Kidney epithelial cell (primary cell): Measurements from ENCODE around the gene FAM177B. TPM values are rescaled to one million over a fixed set of nuclear protein-coding genes. Genes with fewer than 3 reads are reported as not detected.
"Not testable (repeated sequence)": the region's sequence is repeated elsewhere in the genome, so short reads cannot be mapped to it uniquely, and the experiment has no call there.

ENCODE experiments used
- DNase-seq: peaks from one replicate; pipeline ENCODE4 v3.0.0-alpha.2; 2010; ENCODE audit warnings: low read depth
- H3K27me3 ChIP-seq: 2 replicates; pipeline ENCODE4 v1.6.0; 2011; ENCODE audit warnings: low read length; ENCODE audit not compliant: control insufficient read depth, insufficient read depth
- H3K36me3 ChIP-seq: 2 replicates; pipeline ENCODE4 v1.5.1; 2011; ENCODE audit warnings: low read length; ENCODE audit not compliant: control insufficient read depth, insufficient read depth
- H3K4me3 ChIP-seq: 2 replicates; pipeline ENCODE4 v1.5.1; 2011; ENCODE audit warnings: low read depth, mild to moderate bottlenecking, control low read depth, low read length
- CTCF ChIP-seq: IDR thresholded peaks from 2 replicates; pipeline ENCODE4 v1.5.1; 2011; ENCODE audit warnings: mild to moderate bottlenecking, moderate library complexity, low read length, control low read depth, inconsistent platforms; ENCODE audit not compliant: insufficient read depth, poor library complexity, severe bottlenecking
- total RNA-seq: library from RNA; depleted of rRNA; stranded (reverse); fragments of >200 nt; gene quantifications from 2 replicates; pipeline ENCODE4 v1.2.3, GENCODE V29; 2015

Gene FAM177B
- total RNA-seq, 1 donor from 2014 or later = not detected

- DNase-seq = no peak
- no peaks in the 10 kb centered on the region for H3K27me3 ChIP-seq
- H3K4me3 ChIP-seq = no peak overlapping the region
- H3K36me3 ChIP-seq = no peaks in the 10 kb centered on the region
- TF ChIP-seq CTCF = no peak
Measured at GRCh38 chr1:222759451-222760035, 22.5 kb downstream of the FAM177B start.

- no peaks in the 10 kb centered on the region for H3K27me3 ChIP-seq
- TF ChIP-seq CTCF = no peak
- no peak overlapping the region for H3K4me3 ChIP-seq
- no peak for DNase-seq
- no peaks in the 10 kb centered on the region for H3K36me3 ChIP-seq
Measured at GRCh38 chr1:222761083-222761482, 24.1 kb downstream of the FAM177B start.

GRCh38 chr1:222762178-222762577, 25.2 kb downstream of the FAM177B start:
- not testable (repeated sequence) for H3K4me3 ChIP-seq, H3K36me3 ChIP-seq, DNase-seq, H3K27me3 ChIP-seq

GRCh38 chr1:222767152-222767571, 30.2 kb downstream of the FAM177B start:
- Histone ChIP-seq H3K4me3 (no peak overlapping the region), H3K36me3 (no peaks in the 10 kb centered on the region), H3K27me3 (no peaks in the 10 kb centered on the region)
- DNase-seq = no peak
- no peak for TF ChIP-seq CTCF

- Histone ChIP-seq H3K27me3 (no peaks in the 10 kb centered on the region), H3K4me3 (no peak overlapping the region), H3K36me3 (no peaks in the 10 kb centered on the region)
- no peak for TF ChIP-seq CTCF
- no peak for DNase-seq
Measured at GRCh38 chr1:222768592-222768991, 31.6 kb downstream of the FAM177B start.

GRCh38 chr1:222769181-222769580, 32.2 kb downstream of the FAM177B start:
- H3K36me3 ChIP-seq = no peaks in the 10 kb centered on the region
- no peak for DNase-seq
- TF ChIP-seq CTCF = peak; percentile 17

More at GRCh38 chr1:222769181-222769580, 32.2 kb downstream of the FAM177B start:
- Histone ChIP-seq H3K27me3 (no peaks in the 10 kb centered on the region), H3K4me3 (no peak overlapping the region)
